HEK293 (cell line): Measurements from ENCODE around the gene YIPF2.
"Not testable (repeated sequence)": the region's sequence is repeated elsewhere in the genome, so short reads cannot be mapped to it uniquely, and the experiment has no call there.

Experiments used
- CTCF ChIA-PET: fragments of 350-600 bp; formaldehyde crosslinking; extraction: SDS; loops from one replicate; lab custom pipeline; 2021; ENCODE audit warnings: antibody characterized with exemption; lab: Yijun Ruan, JAX
- POLR2A ChIA-PET: fragments of 300-600 bp; formaldehyde crosslinking; extraction: SDS; loops from one replicate; lab custom pipeline; 2020; ENCODE audit warnings: antibody characterized with exemption, inconsistent platforms; lab: Yijun Ruan, JAX
- H3K27ac ChIP-seq: fragments of 200-500 bp; sonication (Bioruptor generic); 2 replicates; pipeline ENCODE4 v1.5.1; 2014; ENCODE audit warnings: low read depth, low read length, control low read depth, inconsistent platforms; ENCODE audit errors: extremely low read depth
- H3K36me3 ChIP-seq, 2 experiments: fragments of 200-500 bp in 1 of 2; sonication (Bioruptor generic) in 1 of 2; 1 replicate in 1 of 2; 2 replicates in 1 of 2; pipeline ENCODE4 v1.5.1; 2014 to 2017; ENCODE audit warnings: inconsistent platforms in 2 of 2, low read length in 2 of 2; ENCODE audit not compliant: control insufficient read depth in 2 of 2, insufficient read depth in 1 of 2
- H3K4me1 ChIP-seq: fragments of 200-500 bp; sonication (Bioruptor generic); 2 replicates; pipeline ENCODE4 v1.5.1; 2014; ENCODE audit warnings: mild to moderate bottlenecking, low read length, inconsistent platforms; ENCODE audit not compliant: control insufficient read depth, insufficient read depth
- H3K4me3 ChIP-seq: 2 replicates; pipeline ENCODE4 v1.5.1; 2011; ENCODE audit warnings: low read depth, mild to moderate bottlenecking, control low read depth, low read length, moderate library complexity
- H3K9me3 ChIP-seq: fragments of 200-500 bp; sonication (Bioruptor generic); 2 replicates; pipeline ENCODE4 v1.5.1; 2014; ENCODE audit warnings: low read depth, low read length, inconsistent platforms; ENCODE audit not compliant: control insufficient read depth, insufficient read depth
- PBX3 ChIP-seq: sonication (generic); formaldehyde crosslinking; IDR thresholded peaks from 2 replicates; pipeline ENCODE4 v1.8.1; 2022; ENCODE audit warnings: mild to moderate bottlenecking, moderate library complexity, missing genetic modification reagents
- YY1 ChIP-seq: fragments of 450-650 bp; formaldehyde crosslinking; IDR thresholded peaks from 2 replicates; pipeline ENCODE4 v1.5.1; 2018; ENCODE audit warnings: missing biosample characterization, missing genetic modification characterization
- ZEB2 ChIP-seq: fragments of 450-650 bp; formaldehyde crosslinking; IDR thresholded peaks from 2 replicates; pipeline ENCODE4 v1.5.1; 2016; ENCODE audit warnings: missing biosample characterization, missing genetic modification characterization
- ZFP69B ChIP-seq: fragments of 450-650 bp; formaldehyde crosslinking; IDR thresholded peaks from 2 replicates; pipeline ENCODE4 v1.5.1; 2016; ENCODE audit warnings: missing biosample characterization, missing genetic modification characterization
- ZIC2 ChIP-seq: fragments of 450-650 bp; formaldehyde crosslinking; IDR thresholded peaks from 2 replicates; pipeline ENCODE4 v1.5.1; 2016; ENCODE audit warnings: missing biosample characterization, missing genetic modification characterization
- ZNF121 ChIP-seq: fragments of 450-650 bp; formaldehyde crosslinking; IDR thresholded peaks from 2 replicates; pipeline ENCODE4 v1.5.1; 2016; ENCODE audit warnings: missing biosample characterization, missing genetic modification characterization
- ZNF140 ChIP-seq: fragments of 450-650 bp; formaldehyde crosslinking; IDR thresholded peaks from 2 replicates; pipeline ENCODE4 v1.5.1; 2016; ENCODE audit warnings: missing biosample characterization, missing genetic modification characterization
- ZNF426 ChIP-seq: fragments of 450-650 bp; formaldehyde crosslinking; IDR thresholded peaks from 2 replicates; pipeline ENCODE4 v1.5.1; 2017; ENCODE audit warnings: missing biosample characterization, missing genetic modification characterization, mild to moderate bottlenecking, inconsistent platforms, moderate library complexity
- ZNF433 ChIP-seq: fragments of 450-650 bp; formaldehyde crosslinking; IDR thresholded peaks from 2 replicates; pipeline ENCODE4 v1.5.1; 2016; ENCODE audit warnings: missing biosample characterization, missing genetic modification characterization, low read depth
- ZNF473 ChIP-seq: fragments of 450-650 bp; formaldehyde crosslinking; IDR thresholded peaks from 2 replicates; pipeline ENCODE4 v1.5.1; 2017; ENCODE audit warnings: missing biosample characterization, missing genetic modification characterization
- ZNF514 ChIP-seq: fragments of 450-650 bp; formaldehyde crosslinking; IDR thresholded peaks from 2 replicates; pipeline ENCODE4 v1.5.1; 2016; ENCODE audit warnings: missing biosample characterization, missing genetic modification characterization
- ZNF548 ChIP-seq: fragments of 450-650 bp; formaldehyde crosslinking; IDR thresholded peaks from 2 replicates; pipeline ENCODE4 v1.5.1; 2016; ENCODE audit warnings: missing biosample characterization, missing genetic modification characterization
- ZNF560 ChIP-seq: fragments of 450-650 bp; formaldehyde crosslinking; IDR thresholded peaks from 2 replicates; pipeline ENCODE4 v1.5.1; 2017; ENCODE audit warnings: missing biosample characterization, missing genetic modification characterization, borderline replicate concordance
- ZNF585B ChIP-seq: fragments of 450-650 bp; formaldehyde crosslinking; IDR thresholded peaks from 2 replicates; pipeline ENCODE4 v1.5.1; 2016; ENCODE audit warnings: missing biosample characterization, missing genetic modification characterization
- ZNF654 ChIP-seq: fragments of 450-650 bp; formaldehyde crosslinking; IDR thresholded peaks from 2 replicates; pipeline ENCODE4 v1.5.1; 2016; ENCODE audit warnings: low read depth, missing biosample characterization, missing genetic modification characterization
- ZNF701 ChIP-seq: fragments of 450-650 bp; formaldehyde crosslinking; IDR thresholded peaks from 2 replicates; pipeline ENCODE4 v1.5.1; 2016; ENCODE audit warnings: missing biosample characterization, missing genetic modification characterization
- ZNF791 ChIP-seq: fragments of 450-650 bp; formaldehyde crosslinking; IDR thresholded peaks from 2 replicates; pipeline ENCODE4 v1.5.1; 2016; ENCODE audit warnings: missing biosample characterization, missing genetic modification characterization
- TF ChIP-seq, protein P1 (sequence below): fragments of 450-650 bp; formaldehyde crosslinking; IDR thresholded peaks from 2 replicates; pipeline ENCODE4 v1.5.1; 2016; ENCODE audit warnings: missing biosample characterization, missing genetic modification characterization
- TF ChIP-seq, protein P2 (sequence below): fragments of 450-650 bp; formaldehyde crosslinking; conservative IDR thresholded peaks from 2 replicates; pipeline ENCODE4 v1.5.1; 2016; ENCODE audit warnings: low read depth, missing biosample characterization, missing genetic modification characterization
- TF ChIP-seq, protein P3 (sequence below): fragments of 450-650 bp; formaldehyde crosslinking; IDR thresholded peaks from 2 replicates; pipeline ENCODE4 v1.5.1; 2016; ENCODE audit warnings: missing biosample characterization, missing genetic modification characterization
- TF ChIP-seq, protein P4 (sequence below): fragments of 450-650 bp; formaldehyde crosslinking; conservative IDR thresholded peaks from 2 replicates; pipeline ENCODE4 v1.5.1; 2016; ENCODE audit warnings: low read depth, missing biosample characterization, missing genetic modification characterization

YIPF2 gene

DNA sequence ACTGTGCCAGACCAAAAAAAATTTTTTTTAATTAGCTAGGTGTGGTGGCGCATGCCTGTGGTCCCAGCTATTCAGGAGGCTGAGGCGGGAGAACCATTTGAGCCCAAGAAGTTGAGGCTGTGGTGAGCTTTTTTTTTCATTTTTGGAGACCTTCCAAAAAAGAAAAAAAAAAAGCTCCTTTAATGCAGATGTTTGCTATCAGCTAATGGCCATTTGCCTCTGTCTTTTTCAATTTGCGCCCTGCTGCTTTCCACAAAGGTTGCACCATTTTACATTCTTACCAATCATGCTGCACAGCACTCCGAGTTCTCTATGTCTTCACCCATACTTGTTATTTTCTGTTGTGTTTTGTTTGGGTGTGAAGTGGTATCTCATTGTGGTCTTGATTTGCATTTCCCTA lies 16.8 kb upstream of the YIPF2 start:
- CTCF ChIA-PET = interaction anchor here (0.6 to 1.9 kb wide), 7 partner anchors 8 to 228 kb away, joined by 3 to 8 read pairs (median 4); no protein-coding TSS in a partner anchor
- Histone ChIP-seq H3K36me3 (no peaks in the 10 kb centered on the region), H3K4me3 (no peak overlapping the region), H3K4me1 (no peaks in the 10 kb centered on the region), H3K9me3 (no peaks in the 10 kb centered on the region), H3K27ac (no peak overlapping the region)
- POLR2A ChIA-PET = interaction anchor here (0.9 kb wide), 1 partner anchor 10 kb away, joined by 3 read pairs; no protein-coding TSS in a partner anchor
- TF ChIP-seq ZIC2 (tag by site-specific recombination) (no peak), ZNF701 (tag by site-specific recombination) (no peak), PBX3 (CRISPR knock-in tag) (no peak), ZNF585B (tag by site-specific recombination) (no peak), ZNF473 (tag by site-specific recombination) (no peak), ZEB2 (tag by site-specific recombination) (no peak), ZNF514 (no peak), YY1 (tag by site-specific recombination) (no peak), ZFP69B (tag by site-specific recombination) (no peak), ZNF548 (tag by site-specific recombination) (no peak)
- TF ChIP-seq, protein P1, sequence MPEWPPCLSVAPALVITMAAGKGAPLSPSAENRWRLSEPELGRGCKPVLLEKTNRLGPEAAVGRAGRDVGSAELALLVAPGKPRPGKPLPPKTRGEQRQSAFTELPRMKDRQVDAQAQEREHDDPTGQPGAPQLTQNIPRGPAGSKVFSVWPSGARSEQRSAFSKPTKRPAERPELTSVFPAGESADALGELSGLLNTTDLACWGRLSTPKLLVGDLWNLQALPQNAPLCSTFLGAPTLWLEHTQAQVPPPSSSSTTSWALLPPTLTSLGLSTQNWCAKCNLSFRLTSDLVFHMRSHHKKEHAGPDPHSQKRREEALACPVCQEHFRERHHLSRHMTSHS (tag by site-specific recombination) = no peak

GRCh38 chr19:10943412-10943811 lies 15.0 kb upstream of the YIPF2 start:
- not testable (repeated sequence) for H3K36me3 ChIP-seq, H3K9me3 ChIP-seq, H3K4me3 ChIP-seq, H3K27ac ChIP-seq, H3K4me1 ChIP-seq
- ChIA-PET CTCF (interaction anchor here (0.6 to 2.9 kb wide), 5 partner anchors 9 to 62 kb away, joined by 3 to 21 read pairs (median 3); no protein-coding TSS in a partner anchor), POLR2A (interaction anchor here (0.6 to 1.0 kb wide), 2 partner anchors 9 to 16 kb away, joined by 3 to 5 read pairs; no protein-coding TSS in a partner anchor)
- peak; percentile 14; the same call in 1 of the 2 replicates for TF ChIP-seq ZNF654 (tag by site-specific recombination)
- TF ChIP-seq ZNF121 (tag by site-specific recombination) = peak; percentile 60; the same call in 1 of the 2 replicates
- peak; percentile 46; the same call in 1 of the 2 replicates for TF ChIP-seq ZNF433 (tag by site-specific recombination)
- 0 out of 2 replicates have a peak, but pooled peaks have one; percentile 18 for TF ChIP-seq ZNF560
- TF ChIP-seq ZNF426 (tag by site-specific recombination) = peak; percentile 55
- TF ChIP-seq ZNF791 (tag by site-specific recombination) = peak; percentile 72
- TF ChIP-seq, protein P2, sequence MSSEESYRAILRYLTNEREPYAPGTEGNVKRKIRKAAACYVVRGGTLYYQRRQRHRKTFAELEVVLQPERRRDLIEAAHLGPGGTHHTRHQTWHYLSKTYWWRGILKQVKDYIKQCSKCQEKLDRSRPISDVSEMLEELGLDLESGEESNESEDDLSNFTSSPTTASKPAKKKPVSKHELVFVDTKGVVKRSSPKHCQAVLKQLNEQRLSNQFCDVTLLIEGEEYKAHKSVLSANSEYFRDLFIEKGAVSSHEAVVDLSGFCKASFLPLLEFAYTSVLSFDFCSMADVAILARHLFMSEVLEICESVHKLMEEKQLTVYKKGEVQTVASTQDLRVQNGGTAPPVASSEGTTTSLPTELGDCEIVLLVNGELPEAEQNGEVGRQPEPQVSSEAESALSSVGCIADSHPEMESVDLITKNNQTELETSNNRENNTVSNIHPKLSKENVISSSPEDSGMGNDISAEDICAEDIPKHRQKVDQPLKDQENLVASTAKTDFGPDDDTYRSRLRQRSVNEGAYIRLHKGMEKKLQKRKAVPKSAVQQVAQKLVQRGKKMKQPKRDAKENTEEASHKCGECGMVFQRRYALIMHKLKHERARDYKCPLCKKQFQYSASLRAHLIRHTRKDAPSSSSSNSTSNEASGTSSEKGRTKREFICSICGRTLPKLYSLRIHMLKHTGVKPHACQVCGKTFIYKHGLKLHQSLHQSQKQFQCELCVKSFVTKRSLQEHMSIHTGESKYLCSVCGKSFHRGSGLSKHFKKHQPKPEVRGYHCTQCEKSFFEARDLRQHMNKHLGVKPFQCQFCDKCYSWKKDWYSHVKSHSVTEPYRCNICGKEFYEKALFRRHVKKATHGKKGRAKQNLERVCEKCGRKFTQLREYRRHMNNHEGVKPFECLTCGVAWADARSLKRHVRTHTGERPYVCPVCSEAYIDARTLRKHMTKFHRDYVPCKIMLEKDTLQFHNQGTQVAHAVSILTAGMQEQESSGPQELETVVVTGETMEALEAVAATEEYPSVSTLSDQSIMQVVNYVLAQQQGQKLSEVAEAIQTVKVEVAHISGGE (tag by site-specific recombination) = peak; percentile 41; the same call in 1 of the 2 replicates
- TF ChIP-seq, protein P3, sequence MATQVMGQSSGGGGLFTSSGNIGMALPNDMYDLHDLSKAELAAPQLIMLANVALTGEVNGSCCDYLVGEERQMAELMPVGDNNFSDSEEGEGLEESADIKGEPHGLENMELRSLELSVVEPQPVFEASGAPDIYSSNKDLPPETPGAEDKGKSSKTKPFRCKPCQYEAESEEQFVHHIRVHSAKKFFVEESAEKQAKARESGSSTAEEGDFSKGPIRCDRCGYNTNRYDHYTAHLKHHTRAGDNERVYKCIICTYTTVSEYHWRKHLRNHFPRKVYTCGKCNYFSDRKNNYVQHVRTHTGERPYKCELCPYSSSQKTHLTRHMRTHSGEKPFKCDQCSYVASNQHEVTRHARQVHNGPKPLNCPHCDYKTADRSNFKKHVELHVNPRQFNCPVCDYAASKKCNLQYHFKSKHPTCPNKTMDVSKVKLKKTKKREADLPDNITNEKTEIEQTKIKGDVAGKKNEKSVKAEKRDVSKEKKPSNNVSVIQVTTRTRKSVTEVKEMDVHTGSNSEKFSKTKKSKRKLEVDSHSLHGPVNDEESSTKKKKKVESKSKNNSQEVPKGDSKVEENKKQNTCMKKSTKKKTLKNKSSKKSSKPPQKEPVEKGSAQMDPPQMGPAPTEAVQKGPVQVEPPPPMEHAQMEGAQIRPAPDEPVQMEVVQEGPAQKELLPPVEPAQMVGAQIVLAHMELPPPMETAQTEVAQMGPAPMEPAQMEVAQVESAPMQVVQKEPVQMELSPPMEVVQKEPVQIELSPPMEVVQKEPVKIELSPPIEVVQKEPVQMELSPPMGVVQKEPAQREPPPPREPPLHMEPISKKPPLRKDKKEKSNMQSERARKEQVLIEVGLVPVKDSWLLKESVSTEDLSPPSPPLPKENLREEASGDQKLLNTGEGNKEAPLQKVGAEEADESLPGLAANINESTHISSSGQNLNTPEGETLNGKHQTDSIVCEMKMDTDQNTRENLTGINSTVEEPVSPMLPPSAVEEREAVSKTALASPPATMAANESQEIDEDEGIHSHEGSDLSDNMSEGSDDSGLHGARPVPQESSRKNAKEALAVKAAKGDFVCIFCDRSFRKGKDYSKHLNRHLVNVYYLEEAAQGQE (tag by site-specific recombination) = 0 out of 2 replicates have a peak, but pooled peaks have one; percentile 18
- TF ChIP-seq, protein P4, sequence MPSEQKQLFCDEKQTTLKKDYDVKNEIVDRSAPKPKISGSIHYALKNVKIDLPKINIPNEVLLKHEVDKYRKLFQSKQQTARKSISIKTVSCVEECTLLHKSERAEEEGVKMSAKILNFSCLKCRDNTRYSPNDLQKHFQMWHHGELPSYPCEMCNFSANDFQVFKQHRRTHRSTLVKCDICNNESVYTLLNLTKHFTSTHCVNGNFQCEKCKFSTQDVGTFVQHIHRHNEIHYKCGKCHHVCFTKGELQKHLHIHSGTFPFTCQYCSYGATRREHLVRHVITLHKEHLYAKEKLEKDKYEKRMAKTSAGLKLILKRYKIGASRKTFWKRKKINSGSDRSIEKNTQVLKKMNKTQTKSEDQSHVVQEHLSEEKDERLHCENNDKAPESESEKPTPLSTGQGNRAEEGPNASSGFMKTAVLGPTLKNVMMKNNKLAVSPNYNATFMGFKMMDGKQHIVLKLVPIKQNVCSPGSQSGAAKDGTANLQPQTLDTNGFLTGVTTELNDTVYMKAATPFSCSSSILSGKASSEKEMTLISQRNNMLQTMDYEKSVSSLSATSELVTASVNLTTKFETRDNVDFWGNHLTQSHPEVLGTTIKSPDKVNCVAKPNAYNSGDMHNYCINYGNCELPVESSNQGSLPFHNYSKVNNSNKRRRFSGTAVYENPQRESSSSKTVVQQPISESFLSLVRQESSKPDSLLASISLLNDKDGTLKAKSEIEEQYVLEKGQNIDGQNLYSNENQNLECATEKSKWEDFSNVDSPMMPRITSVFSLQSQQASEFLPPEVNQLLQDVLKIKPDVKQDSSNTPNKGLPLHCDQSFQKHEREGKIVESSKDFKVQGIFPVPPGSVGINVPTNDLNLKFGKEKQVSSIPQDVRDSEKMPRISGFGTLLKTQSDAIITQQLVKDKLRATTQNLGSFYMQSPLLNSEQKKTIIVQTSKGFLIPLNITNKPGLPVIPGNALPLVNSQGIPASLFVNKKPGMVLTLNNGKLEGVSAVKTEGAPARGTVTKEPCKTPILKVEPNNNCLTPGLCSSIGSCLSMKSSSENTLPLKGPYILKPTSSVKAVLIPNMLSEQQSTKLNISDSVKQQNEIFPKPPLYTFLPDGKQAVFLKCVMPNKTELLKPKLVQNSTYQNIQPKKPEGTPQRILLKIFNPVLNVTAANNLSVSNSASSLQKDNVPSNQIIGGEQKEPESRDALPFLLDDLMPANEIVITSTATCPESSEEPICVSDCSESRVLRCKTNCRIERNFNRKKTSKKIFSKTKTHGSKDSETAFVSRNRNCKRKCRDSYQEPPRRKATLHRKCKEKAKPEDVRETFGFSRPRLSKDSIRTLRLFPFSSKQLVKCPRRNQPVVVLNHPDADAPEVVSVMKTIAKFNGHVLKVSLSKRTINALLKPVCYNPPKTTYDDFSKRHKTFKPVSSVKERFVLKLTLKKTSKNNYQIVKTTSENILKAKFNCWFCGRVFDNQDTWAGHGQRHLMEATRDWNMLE (tag by site-specific recombination) = peak; percentile 72
- peak; percentile 36; the same call in 1 of the 2 replicates for TF ChIP-seq ZNF140 (tag by site-specific recombination)
